Subcutaneous adipose tissue (tissue), 4 donors: ENCODE measurements around the gene MYO16. TPM values are rescaled to one million over a fixed set of nuclear protein-coding genes. Genes with fewer than 3 reads are reported as not detected.

Experiments
- CTCF ChIP-seq: fragments of 450-650 bp; IDR thresholded peaks from one replicate; pipeline ENCODE4 v1.5.1; 2016; ENCODE audit warnings: low read depth, mild to moderate bottlenecking, control low read depth, antibody characterized with exemption, moderate library complexity
- total RNA-seq, 4 donors: library from RNA; depleted of rRNA; stranded (reverse); fragments of >200 nt; gene quantifications; one replicate each; pipeline ENCODE4 v1.1.0, GENCODE V29; 2016

MYO16 gene
- total RNA-seq, 4 donors from 2014 or later, result 0.44 to 1.1 (median 0.58) TPM

GRCh38 chr13:108985166-108985565 lies 355.8 kb downstream of the MYO16 start:
- TF ChIP-seq CTCF, result no peak

DNA sequence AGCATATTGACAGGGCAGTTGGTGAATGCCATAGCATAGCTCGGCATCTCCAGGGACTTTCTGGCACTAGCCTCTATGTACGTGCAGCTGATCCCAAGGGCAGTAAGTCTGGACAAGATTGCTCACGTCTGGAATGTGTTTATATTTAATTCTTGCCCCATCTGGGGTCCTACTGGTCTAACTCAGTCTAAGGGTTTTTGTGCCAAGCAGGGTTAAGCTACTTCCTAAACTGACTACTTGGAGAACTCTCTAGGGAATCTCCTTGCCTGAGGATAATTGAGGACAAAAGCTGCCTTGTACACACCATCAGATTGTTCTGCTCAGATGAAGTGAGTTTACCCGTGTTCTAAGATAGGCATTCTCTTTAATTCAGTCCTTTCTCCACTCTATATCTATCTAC lies 358.1 kb downstream of the MYO16 start:
- no peak for TF ChIP-seq CTCF

DNA sequence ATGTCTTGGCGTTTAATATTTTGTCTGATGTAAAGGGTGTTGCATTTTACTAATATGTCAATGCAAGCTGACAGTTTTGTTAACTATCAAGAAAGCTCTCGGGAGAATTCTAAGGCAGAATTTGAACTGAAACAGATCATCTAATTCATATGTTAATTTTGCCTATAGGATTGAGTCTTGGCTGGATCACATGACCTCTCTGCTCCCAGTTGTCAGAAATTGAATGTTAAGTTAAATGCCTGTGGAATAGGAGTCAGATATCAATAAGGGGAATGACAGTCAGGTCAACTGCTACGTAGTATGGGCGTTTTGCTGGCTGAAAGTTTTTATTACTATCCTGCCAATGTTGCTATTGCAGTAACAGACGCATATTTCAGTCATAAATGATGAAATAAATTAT lies 358.5 kb downstream of the MYO16 start:
- TF ChIP-seq CTCF, result no peak

DNA sequence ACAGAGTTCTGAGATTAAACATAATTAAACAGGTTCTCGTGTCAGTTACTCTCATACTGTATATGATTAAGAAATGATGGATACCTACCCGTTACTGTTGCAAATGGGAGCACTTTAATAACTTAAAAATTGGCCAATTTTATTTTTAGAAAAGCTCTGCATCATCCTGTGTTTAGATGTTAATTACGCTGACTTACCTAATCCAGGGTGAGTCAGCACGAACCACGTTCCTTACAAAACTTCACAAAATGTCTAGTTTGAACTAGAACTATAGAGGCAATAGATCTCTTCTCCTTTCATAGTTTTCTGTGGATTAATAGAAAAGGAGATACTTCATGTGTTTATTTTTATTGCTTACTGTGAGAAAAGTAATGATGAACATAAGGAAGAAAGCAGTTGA lies 363.9 kb downstream of the MYO16 start:
- TF ChIP-seq CTCF, result no peak

DNA sequence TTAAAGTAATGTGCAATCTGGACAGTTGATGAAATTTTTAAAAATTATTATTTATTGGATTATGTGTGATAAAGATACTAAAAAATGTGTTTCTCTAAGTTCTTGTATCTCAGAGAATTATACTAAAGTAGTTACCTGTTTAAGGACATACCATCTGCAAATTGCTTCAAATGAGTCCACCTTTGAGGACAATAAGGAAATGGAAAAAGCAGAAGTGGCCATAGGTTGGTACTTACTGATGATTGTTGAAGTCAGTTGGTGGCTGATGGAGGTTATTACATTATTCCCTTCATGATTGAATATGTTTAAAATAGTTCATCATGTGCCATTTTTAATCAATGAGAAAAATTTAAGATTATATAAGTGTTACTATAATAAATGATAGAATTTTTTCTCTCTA lies 367.0 kb downstream of the MYO16 start:
- no peak for TF ChIP-seq CTCF

DNA sequence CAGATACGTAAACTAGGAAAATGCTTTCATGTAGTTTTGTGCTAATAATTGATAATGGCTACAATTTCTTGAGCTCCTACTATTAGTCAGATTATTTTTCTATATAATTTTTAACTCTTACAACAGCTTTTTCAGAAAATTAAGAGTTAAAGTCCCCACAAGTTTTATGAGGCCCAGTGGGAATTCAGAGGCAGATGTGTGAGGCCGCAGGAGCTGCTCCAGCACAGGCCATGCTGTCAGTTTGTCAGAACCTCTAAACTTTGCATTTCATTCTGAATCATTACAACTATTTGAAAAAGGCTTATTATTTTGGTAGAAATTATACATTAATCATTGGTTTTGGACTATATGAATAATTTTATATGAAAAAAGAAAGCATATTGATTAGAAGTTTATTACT lies 370.8 kb downstream of the MYO16 start:
- no peak for TF ChIP-seq CTCF

GRCh38 chr13:109002934-109003333 lies 373.5 kb downstream of the MYO16 start:
- no peak for TF ChIP-seq CTCF
